ENCODE results near the gene PEAR1. TPM values are rescaled to one million over a fixed set of nuclear protein-coding genes. Genes with fewer than 3 reads are reported as not detected.

Gene PEAR1
- total RNA-seq, 3 donors from 2014 or later, result 2.3 to 7.2 (median 4.6) TPM

DNA sequence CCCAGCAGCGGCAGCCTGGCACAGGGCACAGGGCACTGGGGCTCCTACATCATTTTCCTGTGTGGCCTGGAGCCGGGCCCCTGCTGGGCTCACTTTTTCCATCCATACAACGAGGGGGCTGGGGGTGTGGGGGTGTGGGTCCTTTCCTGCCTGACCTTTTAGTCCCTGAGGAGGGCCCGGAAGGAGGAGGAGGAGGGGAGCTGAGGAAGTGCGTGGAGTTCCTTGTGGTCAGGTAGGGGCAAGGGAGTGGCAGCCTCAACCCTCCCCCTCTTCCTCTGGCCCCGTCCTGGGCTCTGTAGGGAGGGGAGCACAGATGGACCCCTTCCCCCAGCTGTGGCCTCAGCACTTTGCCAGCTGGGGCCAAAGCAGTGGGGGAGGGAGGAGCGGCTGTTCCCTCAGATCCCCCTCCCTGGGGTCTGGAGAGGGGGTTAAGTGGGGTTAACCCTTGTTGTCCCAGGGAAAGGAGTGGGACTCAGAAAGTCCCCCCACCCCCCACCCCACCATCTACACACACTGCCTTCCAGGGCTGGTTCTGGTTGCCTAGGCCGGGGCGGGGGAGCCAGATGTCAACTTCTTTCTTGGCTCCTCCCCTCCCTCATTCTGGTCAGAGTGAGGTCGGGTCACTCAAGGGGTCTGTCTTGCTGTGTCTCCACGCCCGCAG, 27.1 kb upstream of the PEAR1 start:
- DNase-seq (no peak), ATAC-seq (no peak)
- no peaks in the 10 kb centered on the region for H3K4me1 ChIP-seq (ENCODE audit: low read depth)
- H3K9me3 ChIP-seq, result no peaks in the 10 kb centered on the region
- H3K4me3 ChIP-seq, result no peak overlapping the region
- TF ChIP-seq, protein P1, sequence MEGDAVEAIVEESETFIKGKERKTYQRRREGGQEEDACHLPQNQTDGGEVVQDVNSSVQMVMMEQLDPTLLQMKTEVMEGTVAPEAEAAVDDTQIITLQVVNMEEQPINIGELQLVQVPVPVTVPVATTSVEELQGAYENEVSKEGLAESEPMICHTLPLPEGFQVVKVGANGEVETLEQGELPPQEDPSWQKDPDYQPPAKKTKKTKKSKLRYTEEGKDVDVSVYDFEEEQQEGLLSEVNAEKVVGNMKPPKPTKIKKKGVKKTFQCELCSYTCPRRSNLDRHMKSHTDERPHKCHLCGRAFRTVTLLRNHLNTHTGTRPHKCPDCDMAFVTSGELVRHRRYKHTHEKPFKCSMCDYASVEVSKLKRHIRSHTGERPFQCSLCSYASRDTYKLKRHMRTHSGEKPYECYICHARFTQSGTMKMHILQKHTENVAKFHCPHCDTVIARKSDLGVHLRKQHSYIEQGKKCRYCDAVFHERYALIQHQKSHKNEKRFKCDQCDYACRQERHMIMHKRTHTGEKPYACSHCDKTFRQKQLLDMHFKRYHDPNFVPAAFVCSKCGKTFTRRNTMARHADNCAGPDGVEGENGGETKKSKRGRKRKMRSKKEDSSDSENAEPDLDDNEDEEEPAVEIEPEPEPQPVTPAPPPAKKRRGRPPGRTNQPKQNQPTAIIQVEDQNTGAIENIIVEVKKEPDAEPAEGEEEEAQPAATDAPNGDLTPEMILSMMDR (IDR thresholded peaks at IDR 0.05), result no peak
- intact Hi-C loops (cut with DNase I, micrococcal nuclease), result no loop called here
- H3K36me3 ChIP-seq (ENCODE audit: low read depth), result no peaks in the 10 kb centered on the region

DNA sequence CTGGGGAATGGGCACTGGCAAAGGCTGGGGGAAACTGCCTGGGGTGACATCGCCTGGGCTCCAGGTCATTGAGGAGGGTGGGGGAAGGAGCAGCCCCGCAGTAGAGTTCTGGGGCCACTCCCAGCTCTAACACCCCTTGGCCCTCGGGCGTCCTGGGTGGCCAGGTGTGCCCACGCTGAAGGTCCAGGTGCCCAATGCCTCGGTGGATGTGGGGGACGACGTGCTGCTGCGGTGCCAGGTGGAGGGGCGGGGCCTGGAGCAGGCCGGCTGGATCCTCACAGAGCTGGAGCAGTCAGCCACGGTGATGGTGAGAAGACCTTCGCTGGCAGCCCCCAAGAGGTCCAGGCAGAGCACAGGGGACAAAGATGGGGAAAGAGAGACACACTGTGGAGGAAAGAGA, 25.2 kb upstream of the PEAR1 start:
- intact Hi-C loops (cut with DNase I, micrococcal nuclease), result no loop called here
- Histone ChIP-seq H3K4me3 (no peak overlapping the region), H3K9me3 (no peaks in the 10 kb centered on the region), H3K36me3 (ENCODE audit: low read depth) (no peaks in the 10 kb centered on the region), H3K4me1 (ENCODE audit: low read depth) (no peaks in the 10 kb centered on the region)
- TF ChIP-seq, protein P1 (IDR thresholded peaks at IDR 0.05), result no peak
- DNase-seq (no peak), ATAC-seq (no peak)

DNA sequence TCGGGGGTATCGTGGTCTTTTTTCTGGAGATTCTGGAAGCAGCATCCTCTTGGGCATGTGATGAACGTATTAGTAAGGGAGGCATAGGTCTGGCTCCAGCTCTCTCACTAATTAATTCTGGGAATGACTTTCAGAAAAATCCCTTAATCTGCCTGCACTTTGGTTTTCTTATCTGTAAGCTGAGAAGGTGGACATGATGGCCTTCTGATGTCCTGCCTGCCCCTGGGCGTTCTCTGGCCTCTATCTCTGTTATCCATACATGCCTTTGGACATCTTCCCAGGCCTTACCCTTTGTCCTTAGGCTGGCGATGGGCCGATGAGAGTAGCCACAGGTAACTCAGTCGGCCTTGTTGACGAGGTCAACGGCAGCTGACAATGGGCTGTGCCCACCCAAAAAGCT, 24.1 kb upstream of the PEAR1 start:
- TF ChIP-seq, protein P1 (IDR thresholded peaks at IDR 0.05), result no peak
- intact Hi-C loops (cut with DNase I, micrococcal nuclease), result no loop called here
- DNase-seq, result no peak
- Histone ChIP-seq H3K9me3 (no peaks in the 10 kb centered on the region), H3K4me3 (no peak overlapping the region), H3K4me1 (ENCODE audit: low read depth) (no peaks in the 10 kb centered on the region), H3K36me3 (ENCODE audit: low read depth) (no peaks in the 10 kb centered on the region)
- no peak for ATAC-seq

DNA sequence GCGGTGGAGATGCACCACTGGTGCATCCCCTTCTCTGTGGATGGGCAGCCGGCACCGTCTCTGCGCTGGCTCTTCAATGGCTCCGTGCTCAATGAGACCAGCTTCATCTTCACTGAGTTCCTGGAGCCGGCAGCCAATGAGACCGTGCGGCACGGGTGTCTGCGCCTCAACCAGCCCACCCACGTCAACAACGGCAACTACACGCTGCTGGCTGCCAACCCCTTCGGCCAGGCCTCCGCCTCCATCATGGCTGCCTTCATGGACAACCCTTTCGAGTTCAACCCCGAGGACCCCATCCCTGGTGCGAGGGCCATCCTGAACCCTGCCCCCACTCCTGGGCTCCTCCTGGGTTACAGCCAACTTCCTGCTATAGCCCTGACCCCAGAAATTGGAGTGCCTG, 19.9 kb upstream of the PEAR1 start:
- intact Hi-C loops (cut with DNase I, micrococcal nuclease), result no loop called here
- ATAC-seq (no peak), DNase-seq (no peak)
- Histone ChIP-seq H3K4me3 (no peak overlapping the region), H3K4me1 (ENCODE audit: low read depth) (no peaks in the 10 kb centered on the region), H3K36me3 (ENCODE audit: low read depth) (no peaks in the 10 kb centered on the region), H3K9me3 (no peaks in the 10 kb centered on the region)
- TF ChIP-seq, protein P1 (IDR thresholded peaks at IDR 0.05), result no peak

DNA sequence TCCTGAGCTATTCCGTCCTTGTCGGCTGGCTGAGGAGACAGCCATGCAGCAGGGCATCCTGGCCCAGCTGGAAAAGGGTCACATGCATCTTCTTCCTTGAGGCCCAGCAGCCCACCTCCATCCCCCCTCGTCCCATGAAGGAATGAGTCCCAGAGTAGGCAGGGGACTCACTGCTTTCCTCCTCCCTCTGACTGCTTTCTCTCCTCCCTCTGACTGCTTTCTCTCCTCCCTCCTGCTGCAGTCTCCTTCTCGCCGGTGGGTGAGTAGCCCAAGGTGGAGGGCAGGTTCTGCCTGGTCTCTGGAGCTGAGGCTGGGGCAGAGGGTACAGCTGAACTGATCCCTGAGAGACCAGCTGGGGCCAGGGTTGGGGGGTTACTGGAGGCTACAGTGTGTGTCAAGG, 19.4 kb upstream of the PEAR1 start:
- Histone ChIP-seq H3K36me3 (ENCODE audit: low read depth) (no peaks in the 10 kb centered on the region), H3K4me3 (no peak overlapping the region), H3K9me3 (no peaks in the 10 kb centered on the region), H3K4me1 (ENCODE audit: low read depth) (no peaks in the 10 kb centered on the region)
- intact Hi-C loops (cut with DNase I, micrococcal nuclease), result no loop called here
- no peak for DNase-seq
- no peak for ATAC-seq
- TF ChIP-seq, protein P1 (IDR thresholded peaks at IDR 0.05), result no peak

All from mucosa of descending colon (tissue), 3 donors.